Activated naive CD4-positive, alpha-beta T cell treated with anti-CD3 and anti-CD28 coated beads, Interleukin-2, amount 50 U/mL, for 24 hours (primary cell): ENCODE measurements around the gene BEST1.
A peak's percentile ranks its signal among the peaks of the same experiment; 100 is the strongest.

Experiments used
- H3K27ac Mint-ChIP-seq: one replicate; pipeline ENCODE4 v1.8.0; 2021; ENCODE audit warnings: mild to moderate bottlenecking, mixed read lengths
- H3K27me3 Mint-ChIP-seq: one replicate; pipeline ENCODE4 v1.8.0; 2021; ENCODE audit warnings: mixed read lengths
- H3K36me3 Mint-ChIP-seq: one replicate; pipeline ENCODE4 v1.8.0; 2021; ENCODE audit warnings: mixed read lengths
- H3K4me1 Mint-ChIP-seq: one replicate; pipeline ENCODE4 v1.8.0; 2021; ENCODE audit warnings: mixed read lengths
- H3K4me3 Mint-ChIP-seq: one replicate; pipeline ENCODE4 v1.8.0; 2021; ENCODE audit warnings: mild to moderate bottlenecking, mixed read lengths
- H3K9me3 Mint-ChIP-seq: one replicate; pipeline ENCODE4 v1.8.0; 2021; ENCODE audit warnings: mixed read lengths

Gene BEST1

GRCh38 chr11:61911701-61912529 is 38.2 kb upstream of the BEST1 start:
- Mint-ChIP-seq H3K4me3 (no peak overlapping the region), H3K27ac (no peak overlapping the region), H3K36me3 (no peaks in the 10 kb centered on the region), H3K9me3 (no peaks in the 10 kb centered on the region), H3K4me1 (no peaks in the 10 kb centered on the region), H3K27me3 (peaks cover 17% of the 10 kb centered on the region)

- H3K9me3 Mint-ChIP-seq = no peaks in the 10 kb centered on the region
- H3K4me3 Mint-ChIP-seq = no peak overlapping the region
- H3K4me1 Mint-ChIP-seq = no peaks in the 10 kb centered on the region
- no peaks in the 10 kb centered on the region for H3K36me3 Mint-ChIP-seq
- H3K27ac Mint-ChIP-seq = no peak overlapping the region
- H3K27me3 Mint-ChIP-seq = peaks cover 17% of the 10 kb centered on the region
Measured at GRCh38 chr11:61912530-61912898, 37.6 kb upstream of the BEST1 start.

GRCh38 chr11:61912991-61913698 is 37.0 kb upstream of the BEST1 start:
- Mint-ChIP-seq H3K27me3 (peaks cover 23% of the 10 kb centered on the region), H3K9me3 (no peaks in the 10 kb centered on the region), H3K27ac (peak overlapping the region; percentile 9), H3K4me3 (no peak overlapping the region), H3K4me1 (peaks cover 6% of the 10 kb centered on the region), H3K36me3 (no peaks in the 10 kb centered on the region)

GRCh38 chr11:61913699-61914395 is 36.3 kb upstream of the BEST1 start:
- Mint-ChIP-seq H3K36me3 (no peaks in the 10 kb centered on the region), H3K4me3 (no peak overlapping the region), H3K27ac (no peak overlapping the region), H3K27me3 (peaks cover 30% of the 10 kb centered on the region), H3K4me1 (peaks cover 10% of the 10 kb centered on the region), H3K9me3 (no peaks in the 10 kb centered on the region)

GRCh38 chr11:61914471-61915171 is 35.5 kb upstream of the BEST1 start:
- no peaks in the 10 kb centered on the region for H3K9me3 Mint-ChIP-seq
- H3K4me1 Mint-ChIP-seq = peaks cover 10% of the 10 kb centered on the region
- H3K27ac Mint-ChIP-seq = no peak overlapping the region
- peaks cover 33% of the 10 kb centered on the region for H3K27me3 Mint-ChIP-seq
- no peaks in the 10 kb centered on the region for H3K36me3 Mint-ChIP-seq
- H3K4me3 Mint-ChIP-seq = no peak overlapping the region

GRCh38 chr11:61916737-61917333 is 33.3 kb upstream of the BEST1 start:
- H3K36me3 Mint-ChIP-seq = no peaks in the 10 kb centered on the region
- no peaks in the 10 kb centered on the region for H3K9me3 Mint-ChIP-seq
- H3K27me3 Mint-ChIP-seq = peaks cover 38% of the 10 kb centered on the region
- no peak overlapping the region for H3K27ac Mint-ChIP-seq
- no peak overlapping the region for H3K4me3 Mint-ChIP-seq
- peaks cover 10% of the 10 kb centered on the region for H3K4me1 Mint-ChIP-seq

- peak within 1 kb of the TSS; percentile 82 for H3K4me3 Mint-ChIP-seq
- peak within 1 kb of the TSS; percentile 89 for H3K27ac Mint-ChIP-seq
- H3K4me1 Mint-ChIP-seq = peaks cover 10% of the 10 kb centered on the region
- H3K36me3 Mint-ChIP-seq = no peaks in the 10 kb centered on the region
- H3K27me3 Mint-ChIP-seq = peaks cover 38% of the 10 kb centered on the region
- H3K9me3 Mint-ChIP-seq = no peaks in the 10 kb centered on the region
Measured at GRCh38 chr11:61917334-61918109, 32.6 kb upstream of the BEST1 start, which contains the start of gene RAB3IL1. RAB3IL1 (minus strand) TSS chr11:61917566; CDS start chr11:61917367, 199 bp downstream.

- Mint-ChIP-seq H3K9me3 (no peaks in the 10 kb centered on the region), H3K27ac (peak overlapping the region; percentile 89), H3K4me3 (peak overlapping the region; percentile 82), H3K36me3 (no peaks in the 10 kb centered on the region), H3K27me3 (peaks cover 38% of the 10 kb centered on the region), H3K4me1 (peaks cover 10% of the 10 kb centered on the region)
Measured at GRCh38 chr11:61918251-61918937, 31.8 kb upstream of the BEST1 start.

GRCh38 chr11:61918938-61919704 is 31.0 kb upstream of the BEST1 start:
- Mint-ChIP-seq H3K27ac (no peak overlapping the region), H3K27me3 (peaks cover 38% of the 10 kb centered on the region), H3K9me3 (no peaks in the 10 kb centered on the region), H3K4me1 (peaks cover 10% of the 10 kb centered on the region), H3K36me3 (no peaks in the 10 kb centered on the region), H3K4me3 (no peak overlapping the region)

GRCh38 chr11:61919705-61920631 is 30.2 kb upstream of the BEST1 start:
- Mint-ChIP-seq H3K27ac (no peak overlapping the region), H3K4me3 (no peak overlapping the region), H3K27me3 (peaks cover 31% of the 10 kb centered on the region), H3K9me3 (no peaks in the 10 kb centered on the region), H3K36me3 (no peaks in the 10 kb centered on the region), H3K4me1 (peaks cover 10% of the 10 kb centered on the region)

GRCh38 chr11:61921446-61921845 is 28.7 kb upstream of the BEST1 start:
- H3K27me3 Mint-ChIP-seq = peaks cover 23% of the 10 kb centered on the region
- H3K4me3 Mint-ChIP-seq = no peak overlapping the region
- no peak overlapping the region for H3K27ac Mint-ChIP-seq
- H3K36me3 Mint-ChIP-seq = no peaks in the 10 kb centered on the region
- H3K9me3 Mint-ChIP-seq = no peaks in the 10 kb centered on the region
- peaks cover 10% of the 10 kb centered on the region for H3K4me1 Mint-ChIP-seq

- Mint-ChIP-seq H3K9me3 (no peaks in the 10 kb centered on the region), H3K27ac (no peak overlapping the region), H3K4me1 (peaks cover 10% of the 10 kb centered on the region), H3K4me3 (no peak overlapping the region), H3K36me3 (no peaks in the 10 kb centered on the region), H3K27me3 (peaks cover 21% of the 10 kb centered on the region)
Measured at GRCh38 chr11:61922539-61922938, 27.6 kb upstream of the BEST1 start.
